ENCODE measurements around the gene FOXP1. TPM values are rescaled to one million over a fixed set of nuclear protein-coding genes. Genes with fewer than 3 reads are reported as not detected.

The FOXP1 gene
- total and polyA plus RNA-seq, 2 of the 13 experiments (the other 11 are each of a cell fraction or from before 2014, with no cell fraction given): 40.4 to 59.0 TPM

- TF ChIP-seq TGIF2 (CRISPR knock-in tag; IDR thresholded peaks at IDR 0.05) (peak; percentile 17; the same call in 1 of the 2 replicates), ZNF639 (CRISPR knock-in tag; conservative IDR thresholded peaks at IDR 0.05) (no peak), ZNF331 (CRISPR knock-in tag; IDR thresholded peaks at IDR 0.05) (0 out of 2 replicates have a peak, but pooled peaks have one; percentile 33), SOX5 (CRISPR knock-in tag; IDR thresholded peaks at IDR 0.05; ENCODE audit: borderline replicate concordance) (peak; percentile 28; the same call in 1 of the 2 replicates), TEF (CRISPR knock-in tag; IDR thresholded peaks at IDR 0.05) (no peak), GABPA (IDR thresholded peaks at IDR 0.05; ENCODE audit: low read depth, low read length) (no peak), GABPA (CRISPR knock-in tag; IDR thresholded peaks at IDR 0.05; ENCODE audit: low read depth) (0 out of 2 replicates have a peak, but pooled peaks have one; percentile 20)
These were observed 519.7 kb downstream of the FOXP1 start (continued) for GRCh38 chr3:71063773-71064290.

- in situ Hi-C loops (cut with HindIII; ENCODE audit: extremely low pct_ligation_motif_present, low pct_unique_long_range_greater_than_20kb) (no loop called here), intact Hi-C loops (cut with micrococcal nuclease; ENCODE audit: unreplicated experiment) (loop anchor here (2.0 to 10.0 kb wide), 3 partner anchors 56 to 146 kb away; no protein-coding TSS in a partner anchor)
- H3K9me3 ChIP-seq (ENCODE audit: low read length): no peaks in the 10 kb centered on the region
- H3K27ac ChIP-seq (ENCODE audit: extremely low read length, insufficient read depth, low read length): peak overlapping the region; percentile 71
- no TSS peak for BruUV-seq (replicated peaks)
- H3K4me1 ChIP-seq (ENCODE audit: insufficient read depth, low read length): peaks cover 76% of the 10 kb centered on the region
- CTCF ChIA-PET (ENCODE audit: low intra/inter-chr PET ratio, low total read pairs): no interaction called here
- peaks cover 89% of the 10 kb centered on the region for H3K79me2 ChIP-seq (ENCODE audit: insufficient read depth, low read length)
- H4K20me1 ChIP-seq (ENCODE audit: insufficient read depth, low read length): no peaks in the 10 kb centered on the region; the same call in 1 of the 2 replicates
- peak overlapping the region; percentile 89 for H3K4me2 ChIP-seq (ENCODE audit: low read depth, low read length)
- POLR2A ChIA-PET: interaction anchor here (1.0 to 5.5 kb wide), 11 partner anchors 7 to 520 kb away, joined by 3 to 65 read pairs (median 4); partner anchors contain the start of gene FOXP1
- no peak overlapping the region for H2AFZ ChIP-seq (ENCODE audit: low read length)
- no peaks in the 10 kb centered on the region for H3K36me3 ChIP-seq (replicated peaks in 1 of 2; ENCODE audit: control insufficient read depth in 1 of 2, insufficient read depth in 2 of 2, low read length in 2 of 2)
- H3K27me3 ChIP-seq (ENCODE audit: control insufficient read depth in 1 of 2, insufficient read depth in 2 of 2, low read length in 2 of 2): no peaks in the 10 kb centered on the region; a peak in 1 of 5 replicates
- peak overlapping the region; percentile 70 to 83 (median 82); a peak in 5 of 6 replicates for H3K4me3 ChIP-seq (replicated peaks in 1 of 3; ENCODE audit: insufficient read depth in 1 of 3, low read depth in 2 of 3, low read length in 3 of 3)
- ATAC-seq: no peak
- no peak for FAIRE-seq
- 23% methylated on average over 6 of the region's 6 CpGs for WGBS (ENCODE audit: low lambda C conversion rate)
- no peak for DNase-seq (ENCODE audit: low spot score)
- peak overlapping the region; percentile 77 for H3K9ac ChIP-seq (ENCODE audit: insufficient read depth, low read depth, low read length)
- TF ChIP-seq TCF12 (IDR thresholded peaks at IDR 0.05) (no peak), TCF12 (CRISPR knock-in tag; IDR thresholded peaks at IDR 0.05) (no peak), GPN1 (CRISPR knock-in tag; IDR thresholded peaks at IDR 0.05; ENCODE audit: borderline replicate concordance) (no peak), ZXDC (CRISPR knock-in tag; IDR thresholded peaks at IDR 0.05) (no peak), ZNF546 (CRISPR knock-in tag; conservative IDR thresholded peaks at IDR 0.05) (no peak), ZNF260 (CRISPR knock-in tag; IDR thresholded peaks at IDR 0.05; ENCODE audit: borderline replicate concordance, low read depth) (no peak), ZNF30 (CRISPR knock-in tag; IDR thresholded peaks at IDR 0.05) (no peak), ZNF317 (CRISPR knock-in tag; IDR thresholded peaks at IDR 0.05) (no peak), KDM5A (IDR thresholded peaks at IDR 0.05; ENCODE audit: borderline replicate concordance, low read length) (0 out of 2 replicates have a peak, but pooled peaks have one; percentile 10)
These were observed 520.4 kb downstream of the FOXP1 start for GRCh38 chr3:71062952-71063772.
